Measurements from ENCODE around the gene DAZL.

DAZL gene

DNA sequence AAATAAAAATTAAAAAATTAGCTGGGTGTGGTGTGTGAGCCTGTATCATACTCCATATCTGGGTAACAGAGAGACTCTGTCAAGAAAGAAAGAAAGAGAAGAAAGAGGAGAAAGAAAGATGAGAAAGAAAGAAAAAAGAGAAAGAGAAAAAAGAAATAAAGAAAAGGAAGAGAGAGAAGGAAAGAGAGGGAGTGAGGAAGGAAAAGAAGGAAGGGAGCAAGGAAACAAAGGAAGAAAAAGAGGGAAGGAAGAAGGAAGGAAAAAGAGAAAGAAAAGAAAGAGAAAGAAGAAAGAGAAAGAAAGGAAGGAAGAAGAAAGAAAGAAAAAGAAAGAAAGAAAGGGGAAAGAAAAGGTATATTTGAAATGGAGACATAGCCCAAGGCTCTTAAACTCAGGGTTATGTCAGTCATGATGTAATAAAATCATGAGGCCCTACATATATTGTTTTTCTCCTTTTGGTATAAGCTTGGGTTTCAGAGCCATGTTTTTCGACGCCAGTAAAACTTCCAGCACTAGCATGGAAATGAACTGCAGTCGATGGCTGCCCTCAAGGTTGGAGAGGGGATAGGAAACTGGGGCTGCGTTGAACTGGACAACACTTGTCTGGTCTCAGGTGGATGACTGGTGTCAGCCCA is 53.8 kb downstream of the DAZL start:
- no peaks in the 10 kb centered on the region for H3K4me1 ChIP-seq (ENCODE audit: control insufficient read depth, low read depth, low read length)
- no peak overlapping the region for H4K5ac ChIP-seq (ENCODE audit: low read length)
- no peak for DNase-seq
- H2AK5ac ChIP-seq (ENCODE audit: low read length): no peak overlapping the region
- H2BK15ac ChIP-seq (replicated peaks; ENCODE audit: low read depth): no peak overlapping the region
- no peaks in the 10 kb centered on the region for H3K36me3 ChIP-seq (ENCODE audit: control insufficient read depth, insufficient read depth, low read length)
- H3K79me2 ChIP-seq (ENCODE audit: control insufficient read depth, insufficient read depth, low read length): no peaks in the 10 kb centered on the region
- no peaks in the 10 kb centered on the region for H3K27me3 ChIP-seq (ENCODE audit: insufficient read depth, low read length, poor library complexity)
- no peak overlapping the region for H3K4ac ChIP-seq (ENCODE audit: low read depth, low read length)
- H3K27ac ChIP-seq (ENCODE audit: low read depth, low read length): no peak overlapping the region
- H2BK120ac ChIP-seq (ENCODE audit: low read depth, low read length): no peak overlapping the region
- no peak overlapping the region for H4K8ac ChIP-seq (ENCODE audit: low read depth, low read length)
- no peak overlapping the region for H3K4me3 ChIP-seq (ENCODE audit: low read length)
- H3K79me1 ChIP-seq (ENCODE audit: low read length): no peaks in the 10 kb centered on the region
- no CpG with 5 or more reads among the region's 4 CpGs for WGBS (ENCODE audit: extremely low coverage, insufficient coverage, low lambda C conversion rate)
- no peak overlapping the region for H3K18ac ChIP-seq (ENCODE audit: low read length)
- H2BK5ac ChIP-seq (ENCODE audit: low read length): no peak overlapping the region
- H3K4me2 ChIP-seq (ENCODE audit: low read length): no peak overlapping the region
- no peak overlapping the region for H3K9ac ChIP-seq (ENCODE audit: low read length)
- no peak overlapping the region for H3K56ac ChIP-seq (ENCODE audit: low read length)
- H3K23ac ChIP-seq (ENCODE audit: low read length): no peak overlapping the region

GRCh38 chr3:16550676-16551341 is 54.4 kb downstream of the DAZL start:
- H3K4me2 ChIP-seq (ENCODE audit: low read length): no peak overlapping the region
- H3K56ac ChIP-seq (ENCODE audit: low read length): peak overlapping the region; percentile 80
- no peak overlapping the region for H4K8ac ChIP-seq (ENCODE audit: low read depth, low read length)
- H2BK120ac ChIP-seq (ENCODE audit: low read depth, low read length): no peak overlapping the region
- H2BK5ac ChIP-seq (ENCODE audit: low read length): no peak overlapping the region
- H2BK15ac ChIP-seq (replicated peaks; ENCODE audit: low read depth): no peak overlapping the region
- H3K23ac ChIP-seq (ENCODE audit: low read length): no peak overlapping the region
- no peak overlapping the region for H3K4me3 ChIP-seq (ENCODE audit: low read length)
- H3K79me2 ChIP-seq (ENCODE audit: control insufficient read depth, insufficient read depth, low read length): no peaks in the 10 kb centered on the region
- DNase-seq: peak; percentile 93
- H4K5ac ChIP-seq (ENCODE audit: low read length): peak overlapping the region; percentile 3
- no peaks in the 10 kb centered on the region for H3K36me3 ChIP-seq (ENCODE audit: control insufficient read depth, insufficient read depth, low read length)
- H3K9ac ChIP-seq (ENCODE audit: low read length): peak overlapping the region; percentile 46
- no peaks in the 10 kb centered on the region for H3K27me3 ChIP-seq (ENCODE audit: insufficient read depth, low read length, poor library complexity)
- no CpG with 5 or more reads among the region's 7 CpGs for WGBS (ENCODE audit: extremely low coverage, insufficient coverage, low lambda C conversion rate)
- H3K4ac ChIP-seq (ENCODE audit: low read depth, low read length): no peak overlapping the region
- peak overlapping the region; percentile 56 for H3K18ac ChIP-seq (ENCODE audit: low read length)
- no peaks in the 10 kb centered on the region for H3K4me1 ChIP-seq (ENCODE audit: control insufficient read depth, low read depth, low read length)
- H3K79me1 ChIP-seq (ENCODE audit: low read length): no peaks in the 10 kb centered on the region
- H2AK5ac ChIP-seq (ENCODE audit: low read length): no peak overlapping the region
- no peak overlapping the region for H3K27ac ChIP-seq (ENCODE audit: low read depth, low read length)

DNA sequence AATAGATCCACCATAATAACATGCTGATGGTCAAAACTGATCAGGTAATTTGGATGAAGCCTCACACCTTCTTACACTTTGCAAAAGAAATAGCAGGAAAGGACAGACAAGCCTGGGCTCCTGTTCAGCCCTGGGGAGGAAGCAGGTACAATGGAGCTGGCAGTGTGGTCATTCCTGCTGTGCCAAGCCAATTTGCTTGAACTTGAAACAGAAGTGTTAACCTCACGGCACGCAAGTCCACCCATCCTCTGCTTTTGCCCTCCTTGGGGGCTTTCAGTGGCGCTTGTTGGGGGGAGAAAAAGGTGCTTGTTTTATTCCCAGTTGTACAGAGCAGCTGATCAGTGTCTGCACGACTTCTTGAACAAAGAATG is 54.9 kb downstream of the DAZL start:
- DNase-seq: peak; percentile 45
- H2BK15ac ChIP-seq (replicated peaks; ENCODE audit: low read depth): no peak overlapping the region
- H4K8ac ChIP-seq (ENCODE audit: low read depth, low read length): no peak overlapping the region
- no peaks in the 10 kb centered on the region for H3K36me3 ChIP-seq (ENCODE audit: control insufficient read depth, insufficient read depth, low read length)
- no peak overlapping the region for H2BK120ac ChIP-seq (ENCODE audit: low read depth, low read length)
- H3K4me2 ChIP-seq (ENCODE audit: low read length): no peak overlapping the region
- no CpG with 5 or more reads among the region's 4 CpGs for WGBS (ENCODE audit: extremely low coverage, insufficient coverage, low lambda C conversion rate)
- no peak overlapping the region for H3K4ac ChIP-seq (ENCODE audit: low read depth, low read length)
- no peak overlapping the region for H3K23ac ChIP-seq (ENCODE audit: low read length)
- H2BK5ac ChIP-seq (ENCODE audit: low read length): no peak overlapping the region
- H3K4me1 ChIP-seq (ENCODE audit: control insufficient read depth, low read depth, low read length): no peaks in the 10 kb centered on the region
- H3K79me1 ChIP-seq (ENCODE audit: low read length): no peaks in the 10 kb centered on the region
- peak overlapping the region; percentile 70 for H3K56ac ChIP-seq (ENCODE audit: low read length)
- H3K79me2 ChIP-seq (ENCODE audit: control insufficient read depth, insufficient read depth, low read length): no peaks in the 10 kb centered on the region
- peak overlapping the region; percentile 46 for H3K9ac ChIP-seq (ENCODE audit: low read length)
- H4K5ac ChIP-seq (ENCODE audit: low read length): no peak overlapping the region
- no peaks in the 10 kb centered on the region for H3K27me3 ChIP-seq (ENCODE audit: insufficient read depth, low read length, poor library complexity)
- H3K4me3 ChIP-seq (ENCODE audit: low read length): no peak overlapping the region
- no peak overlapping the region for H3K18ac ChIP-seq (ENCODE audit: low read length)
- H3K27ac ChIP-seq (ENCODE audit: low read depth, low read length): no peak overlapping the region
- no peak overlapping the region for H2AK5ac ChIP-seq (ENCODE audit: low read length)

DNA sequence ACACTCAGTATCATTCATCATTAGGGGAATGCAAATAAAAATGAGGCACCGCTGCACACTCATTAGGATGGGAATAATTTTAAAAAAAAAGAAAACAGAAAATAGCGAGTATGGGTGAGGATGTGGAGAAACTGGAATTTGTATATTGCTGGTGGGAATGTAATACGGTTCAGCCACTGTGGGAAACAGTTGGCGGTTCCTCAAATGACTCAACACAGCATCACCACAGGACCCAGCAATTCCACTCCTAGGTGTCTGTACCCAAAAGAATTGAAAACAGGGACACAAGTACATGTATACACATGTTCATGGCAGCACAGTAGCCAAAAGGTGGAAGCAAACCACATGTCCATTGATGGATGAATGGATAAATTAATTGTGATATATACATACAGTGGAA is 56.5 kb downstream of the DAZL start:
- no CpG with 5 or more reads among the region's 4 CpGs for WGBS (ENCODE audit: extremely low coverage, insufficient coverage, low lambda C conversion rate)
- H2AK5ac ChIP-seq (ENCODE audit: low read length): no peak overlapping the region

GRCh38 chr3:16547561-16548357 is 57.5 kb downstream of the DAZL start:
- Histone ChIP-seq H3K27me3 (ENCODE audit: insufficient read depth, low read length, poor library complexity) (no peaks in the 10 kb centered on the region), H3K23ac (ENCODE audit: low read length) (no peak overlapping the region), H2AK5ac (ENCODE audit: low read length) (no peak overlapping the region), H2BK15ac (replicated peaks; ENCODE audit: low read depth) (no peak overlapping the region), H4K5ac (ENCODE audit: low read length) (no peak overlapping the region), H4K8ac (ENCODE audit: low read depth, low read length) (no peak overlapping the region), H3K4me2 (ENCODE audit: low read length) (no peak overlapping the region), H2BK120ac (ENCODE audit: low read depth, low read length) (no peak overlapping the region), H2BK5ac (ENCODE audit: low read length) (no peak overlapping the region), H3K27ac (ENCODE audit: low read depth, low read length) (no peak overlapping the region), H3K79me1 (ENCODE audit: low read length) (no peaks in the 10 kb centered on the region), H3K4me3 (ENCODE audit: low read length) (no peak overlapping the region), H3K4ac (ENCODE audit: low read depth, low read length) (no peak overlapping the region), H3K79me2 (ENCODE audit: control insufficient read depth, insufficient read depth, low read length) (no peaks in the 10 kb centered on the region), H3K56ac (ENCODE audit: low read length) (no peak overlapping the region), H3K4me1 (ENCODE audit: control insufficient read depth, low read depth, low read length) (no peaks in the 10 kb centered on the region), H3K9ac (ENCODE audit: low read length) (no peak overlapping the region), H3K36me3 (ENCODE audit: control insufficient read depth, insufficient read depth, low read length) (no peaks in the 10 kb centered on the region), H3K18ac (ENCODE audit: low read length) (no peak overlapping the region)
- WGBS (ENCODE audit: extremely low coverage, insufficient coverage, low lambda C conversion rate): no CpG with 5 or more reads among the region's 4 CpGs
- DNase-seq: no peak

More for the DNA sequence above, 56.5 kb downstream of the DAZL start:
- H2BK15ac ChIP-seq (replicated peaks; ENCODE audit: low read depth): no peak overlapping the region
- no peak overlapping the region for H3K23ac ChIP-seq (ENCODE audit: low read length)
- H3K4me1 ChIP-seq (ENCODE audit: control insufficient read depth, low read depth, low read length): no peaks in the 10 kb centered on the region
- no peaks in the 10 kb centered on the region for H3K79me2 ChIP-seq (ENCODE audit: control insufficient read depth, insufficient read depth, low read length)
- H2BK5ac ChIP-seq (ENCODE audit: low read length): no peak overlapping the region
- H4K8ac ChIP-seq (ENCODE audit: low read depth, low read length): no peak overlapping the region
- DNase-seq: no peak
- no peak overlapping the region for H2BK120ac ChIP-seq (ENCODE audit: low read depth, low read length)
- H3K4ac ChIP-seq (ENCODE audit: low read depth, low read length): no peak overlapping the region
- H3K18ac ChIP-seq (ENCODE audit: low read length): no peak overlapping the region
- no peak overlapping the region for H4K5ac ChIP-seq (ENCODE audit: low read length)
- no peak overlapping the region for H3K4me3 ChIP-seq (ENCODE audit: low read length)
- no peak overlapping the region for H3K27ac ChIP-seq (ENCODE audit: low read depth, low read length)
- H3K4me2 ChIP-seq (ENCODE audit: low read length): no peak overlapping the region
- no peak overlapping the region for H3K9ac ChIP-seq (ENCODE audit: low read length)
- no peaks in the 10 kb centered on the region for H3K79me1 ChIP-seq (ENCODE audit: low read length)
- H3K56ac ChIP-seq (ENCODE audit: low read length): no peak overlapping the region
- H3K27me3 ChIP-seq (ENCODE audit: insufficient read depth, low read length, poor library complexity): no peaks in the 10 kb centered on the region
- no peaks in the 10 kb centered on the region for H3K36me3 ChIP-seq (ENCODE audit: control insufficient read depth, insufficient read depth, low read length)
